Osteoblast (primary cell): Measurements from ENCODE around the gene GNL3. TPM values are rescaled to one million over a fixed set of nuclear protein-coding genes. Genes with fewer than 3 reads are reported as not detected.

ENCODE experiments used
- DNase-seq: peaks from one replicate; pipeline ENCODE4 v3.0.0; 2011; ENCODE audit warnings: low spot score, mixed read lengths; ENCODE audit not compliant: insufficient read length; ENCODE audit errors: missing footprints
- H2AFZ ChIP-seq: 2 replicates; pipeline ENCODE4 v1.6.0; 2011; ENCODE audit warnings: mild to moderate bottlenecking, low read length
- H3K27ac ChIP-seq: 2 replicates; pipeline ENCODE4 v1.5.1; 2011; ENCODE audit warnings: mild to moderate bottlenecking, low read depth, low read length, moderate library complexity
- H3K27me3 ChIP-seq: 2 replicates; pipeline ENCODE4 v1.6.0; 2012; ENCODE audit warnings: mild to moderate bottlenecking, control low read depth, inconsistent platforms, low read length, moderate library complexity; ENCODE audit not compliant: insufficient read depth
- H3K36me3 ChIP-seq: 2 replicates; pipeline ENCODE4 v1.5.1; 2011; ENCODE audit warnings: mild to moderate bottlenecking, low read length, control low read depth, moderate library complexity; ENCODE audit not compliant: insufficient read depth
- H3K4me1 ChIP-seq: 2 replicates; pipeline ENCODE4 v1.5.1; 2011; ENCODE audit warnings: mild to moderate bottlenecking, low read length, control low read depth, moderate library complexity; ENCODE audit not compliant: insufficient read depth
- H3K4me2 ChIP-seq: 2 replicates; pipeline ENCODE4 v1.6.0; 2011; ENCODE audit warnings: mild to moderate bottlenecking, low read length; ENCODE audit not compliant: insufficient read depth
- H3K4me3 ChIP-seq: fragments of 200-600 bp; sonication (generic); 3 replicates; pipeline ENCODE4 v1.5.1; 2012; ENCODE audit warnings: mild to moderate bottlenecking, low read length, inconsistent platforms; ENCODE audit not compliant: insufficient read depth
- H3K79me2 ChIP-seq: 2 replicates; pipeline ENCODE4 v1.6.0; 2012; ENCODE audit warnings: mild to moderate bottlenecking, low read length, control low read depth, inconsistent platforms; ENCODE audit not compliant: insufficient read depth
- H3K9me3 ChIP-seq: 2 replicates; pipeline ENCODE4 v1.5.1; 2011; ENCODE audit warnings: low read depth, low read length, control low read depth
- H4K20me1 ChIP-seq: 2 replicates; pipeline ENCODE4 v1.6.0; 2012; ENCODE audit warnings: mild to moderate bottlenecking, low read length, control low read depth; ENCODE audit not compliant: insufficient read depth
- CTCF ChIP-seq: IDR thresholded peaks from 2 replicates; pipeline ENCODE4 v1.5.1; 2011; ENCODE audit warnings: mild to moderate bottlenecking, low read depth, low read length, moderate library complexity; ENCODE audit errors: extremely low read depth
- total RNA-seq: library from RNA; depleted of rRNA; stranded (reverse); fragments of >200 nt; gene quantifications from 2 replicates; pipeline ENCODE4 v1.2.3, GENCODE V29; 2012

Gene GNL3
- total RNA-seq, 1 donor: 129 TPM

GRCh38 chr3:52649461-52650210 is 36.2 kb upstream of the GNL3 start:
- Histone ChIP-seq H3K4me1 (peaks cover 20% of the 10 kb centered on the region), H3K4me2 (peak overlapping the region; percentile 65), H4K20me1 (no peaks in the 10 kb centered on the region), H3K4me3 (no peak overlapping the region), H2AFZ (no peak overlapping the region), H3K79me2 (no peaks in the 10 kb centered on the region), H3K9me3 (no peaks in the 10 kb centered on the region), H3K27me3 (no peaks in the 10 kb centered on the region), H3K27ac (peak overlapping the region; percentile 87), H3K36me3 (peaks cover 68% of the 10 kb centered on the region)
- peak; percentile 67 for DNase-seq
- no peak for TF ChIP-seq CTCF

DNA sequence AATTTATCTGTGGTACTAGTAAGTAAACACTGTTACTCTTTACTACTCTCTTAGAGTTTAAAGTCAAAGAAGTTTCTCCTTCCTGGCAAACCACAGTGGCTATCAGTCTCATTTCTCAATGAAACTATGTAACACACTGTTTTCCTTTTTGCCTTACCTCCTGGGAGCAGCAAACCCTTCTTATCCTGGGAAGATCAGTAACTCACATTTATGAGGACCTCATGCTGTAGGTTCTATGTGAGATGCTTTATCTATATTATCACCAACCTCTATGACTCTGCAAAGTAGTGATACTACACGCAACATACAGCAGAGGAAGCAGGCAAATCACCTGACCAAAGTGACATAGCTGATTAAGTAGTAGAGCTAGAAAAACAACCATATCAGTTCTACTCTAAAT is 35.4 kb upstream of the GNL3 start:
- Histone ChIP-seq H3K9me3 (no peaks in the 10 kb centered on the region), H3K4me3 (no peak overlapping the region), H3K4me1 (peaks cover 20% of the 10 kb centered on the region), H3K27me3 (no peaks in the 10 kb centered on the region), H3K27ac (peak overlapping the region; percentile 87), H4K20me1 (no peaks in the 10 kb centered on the region), H3K4me2 (no peak overlapping the region), H2AFZ (no peak overlapping the region), H3K79me2 (no peaks in the 10 kb centered on the region), H3K36me3 (peaks cover 68% of the 10 kb centered on the region)
- TF ChIP-seq CTCF: no peak
- peak; percentile 22 for DNase-seq

- Histone ChIP-seq H3K4me1 (peaks cover 20% of the 10 kb centered on the region), H3K4me2 (no peak overlapping the region), H3K36me3 (peaks cover 74% of the 10 kb centered on the region)
These were observed 34.2 kb upstream of the GNL3 start for GRCh38 chr3:52651592-52651991.

DNA sequence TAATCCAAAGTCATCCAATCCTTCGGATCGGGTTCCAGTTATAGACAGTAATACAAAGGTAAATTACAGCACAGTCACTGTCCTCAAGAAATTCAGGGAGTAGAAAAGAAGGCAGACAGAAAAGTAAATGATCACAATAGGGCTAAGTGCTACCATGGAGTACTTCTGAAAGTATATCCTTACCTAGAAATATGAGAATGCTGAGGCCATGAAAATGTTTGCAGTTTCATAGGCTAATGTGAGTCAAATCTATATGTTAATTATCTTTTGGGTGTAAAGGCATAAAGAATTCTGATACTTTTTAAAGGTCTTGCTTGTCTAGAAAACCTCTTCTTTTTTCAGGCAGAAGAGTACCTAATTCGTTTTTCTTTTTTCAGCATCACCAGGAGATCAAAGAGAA is 29.9 kb upstream of the GNL3 start:
- no peaks in the 10 kb centered on the region for H3K27me3 ChIP-seq
- H3K4me1 ChIP-seq: no peaks in the 10 kb centered on the region
- H3K27ac ChIP-seq: no peak overlapping the region
- H3K36me3 ChIP-seq: peaks cover 78% of the 10 kb centered on the region
- H3K79me2 ChIP-seq: peaks cover 2% of the 10 kb centered on the region
- H4K20me1 ChIP-seq: no peaks in the 10 kb centered on the region
- DNase-seq: no peak
- no peak overlapping the region for H2AFZ ChIP-seq
- no peaks in the 10 kb centered on the region for H3K9me3 ChIP-seq
- H3K4me3 ChIP-seq: no peak overlapping the region
- no peak for TF ChIP-seq CTCF
- no peak overlapping the region for H3K4me2 ChIP-seq

More at GRCh38 chr3:52651592-52651991, 34.2 kb upstream of the GNL3 start:
- Histone ChIP-seq H3K79me2 (no peaks in the 10 kb centered on the region), H3K27ac (no peak overlapping the region), H2AFZ (no peak overlapping the region), H3K4me3 (no peak overlapping the region), H4K20me1 (no peaks in the 10 kb centered on the region), H3K9me3 (no peaks in the 10 kb centered on the region), H3K27me3 (no peaks in the 10 kb centered on the region)
- TF ChIP-seq CTCF: no peak
- DNase-seq: no peak
